Ishikawa (cell line): Measurements from ENCODE around the gene TMCO2.

ENCODE experiments used
- EGR1 ChIP-seq: IDR thresholded peaks from 2 replicates; pipeline ENCODE4 v1.6.1; 2012
- EP300 ChIP-seq: IDR thresholded peaks from 2 replicates; pipeline ENCODE4 v1.6.1; 2012; ENCODE audit warnings: borderline replicate concordance
- NFIC ChIP-seq: IDR thresholded peaks from 2 replicates; pipeline ENCODE4 v1.6.1; 2012
- RAD21 ChIP-seq: IDR thresholded peaks from 2 replicates; pipeline ENCODE4 v1.6.1; 2012; ENCODE audit warnings: low read depth
- REST ChIP-seq: IDR thresholded peaks from 2 replicates; pipeline ENCODE4 v1.6.1; 2012; ENCODE audit warnings: low read depth, mild to moderate bottlenecking
- YY1 ChIP-seq: IDR thresholded peaks from 2 replicates; pipeline ENCODE4 v1.6.1; 2012; ENCODE audit warnings: low read depth
- ZBTB7A ChIP-seq: IDR thresholded peaks from 2 replicates; pipeline ENCODE4 v1.6.1; 2012; ENCODE audit warnings: low read depth
- TF ChIP-seq, protein P1 (sequence below): IDR thresholded peaks from 2 replicates; pipeline ENCODE4 v1.6.1; 2012

- no peak for TF ChIP-seq ZBTB7A
- no peak for TF ChIP-seq NFIC
- TF ChIP-seq EP300: no peak
- TF ChIP-seq, protein P1, sequence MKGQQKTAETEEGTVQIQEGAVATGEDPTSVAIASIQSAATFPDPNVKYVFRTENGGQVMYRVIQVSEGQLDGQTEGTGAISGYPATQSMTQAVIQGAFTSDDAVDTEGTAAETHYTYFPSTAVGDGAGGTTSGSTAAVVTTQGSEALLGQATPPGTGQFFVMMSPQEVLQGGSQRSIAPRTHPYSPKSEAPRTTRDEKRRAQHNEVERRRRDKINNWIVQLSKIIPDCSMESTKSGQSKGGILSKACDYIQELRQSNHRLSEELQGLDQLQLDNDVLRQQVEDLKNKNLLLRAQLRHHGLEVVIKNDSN: no peak
- no peak for TF ChIP-seq EGR1
- TF ChIP-seq YY1: no peak
- no peak for TF ChIP-seq REST
- no peak for TF ChIP-seq RAD21
These were observed 25.6 kb upstream of the TMCO2 start for GRCh38 chr1:40221977-40222772.
